ENCODE results near the gene OR2G6.
"Not testable (repeated sequence)": the region's sequence is repeated elsewhere in the genome, so short reads cannot be mapped to it uniquely, and the experiment has no call there.

The OR2G6 gene

GRCh38 chr1:248507773-248508172 lies at the start of gene OR2G6:
Gene OR2G6 (plus strand): TSS chr1:248508073. CDS start chr1:248521647, 13,574 bp downstream.
- H3K27me3 ChIP-seq (ENCODE audit: insufficient read depth, low read depth, severe bottlenecking); H3K9me3 ChIP-seq (ENCODE audit: severe bottlenecking); H3K4me3 ChIP-seq (ENCODE audit: low read depth, low read length); DNase-seq; H3K27ac ChIP-seq; H3K36me3 ChIP-seq: not testable (repeated sequence)

GRCh38 chr1:248459117-248459516 lies 48.8 kb upstream of the OR2G6 start:
- not testable (repeated sequence) for H3K4me3 ChIP-seq (ENCODE audit: low read depth, low read length); H3K9me3 ChIP-seq (ENCODE audit: severe bottlenecking); H3K36me3 ChIP-seq; DNase-seq; H3K27ac ChIP-seq
- peaks cover 22% of the 10 kb centered on the region for H3K27me3 ChIP-seq (ENCODE audit: insufficient read depth, low read depth, severe bottlenecking)

- no peak for TF ChIP-seq CTCF (IDR thresholded peaks at IDR 0.05; ENCODE audit: low read depth, low read length)
- DNase-seq, result no peak
- no peaks in the 10 kb centered on the region for H3K36me3 ChIP-seq
- H3K4me3 ChIP-seq (ENCODE audit: low read depth, low read length), result no peak overlapping the region
- H3K27ac ChIP-seq, result no peak overlapping the region
- peaks cover 39% of the 10 kb centered on the region for H3K27me3 ChIP-seq (ENCODE audit: insufficient read depth, low read depth, severe bottlenecking)
- H3K9me3 ChIP-seq (ENCODE audit: severe bottlenecking), result no peaks in the 10 kb centered on the region
Measured at GRCh38 chr1:248471154-248471553, 36.7 kb upstream of the OR2G6 start.

- not testable (repeated sequence) for DNase-seq; H3K9me3 ChIP-seq (ENCODE audit: severe bottlenecking); H3K27ac ChIP-seq; H3K4me3 ChIP-seq (ENCODE audit: low read depth, low read length); H3K36me3 ChIP-seq
- H3K27me3 ChIP-seq (ENCODE audit: insufficient read depth, low read depth, severe bottlenecking), result peaks cover 38% of the 10 kb centered on the region
Measured at GRCh38 chr1:248472111-248472510, 35.8 kb upstream of the OR2G6 start.

GRCh38 chr1:248473051-248473450 lies 34.8 kb upstream of the OR2G6 start, which contains the start of gene OR2T3:
Gene OR2T3 (plus strand): TSS chr1:248473351. CDS start chr1:248473351, 0 bp downstream.
- not testable (repeated sequence) for H3K4me3 ChIP-seq (ENCODE audit: low read depth, low read length); DNase-seq; H3K36me3 ChIP-seq; H3K27ac ChIP-seq; H3K9me3 ChIP-seq (ENCODE audit: severe bottlenecking)
- peaks cover 36% of the 10 kb centered on the region for H3K27me3 ChIP-seq (ENCODE audit: insufficient read depth, low read depth, severe bottlenecking)

- DNase-seq; H3K9me3 ChIP-seq (ENCODE audit: severe bottlenecking); H3K27ac ChIP-seq; H3K4me3 ChIP-seq (ENCODE audit: low read depth, low read length); H3K36me3 ChIP-seq: not testable (repeated sequence)
- peaks cover 24% of the 10 kb centered on the region for H3K27me3 ChIP-seq (ENCODE audit: insufficient read depth, low read depth, severe bottlenecking)
Measured at GRCh38 chr1:248475660-248476059, 32.2 kb upstream of the OR2G6 start.

- H3K36me3 ChIP-seq; H3K9me3 ChIP-seq (ENCODE audit: severe bottlenecking); H3K4me3 ChIP-seq (ENCODE audit: low read depth, low read length); DNase-seq; H3K27ac ChIP-seq: not testable (repeated sequence)
- peaks cover 12% of the 10 kb centered on the region for H3K27me3 ChIP-seq (ENCODE audit: insufficient read depth, low read depth, severe bottlenecking)
Measured at GRCh38 chr1:248481686-248482579, 25.9 kb upstream of the OR2G6 start.

- not testable (repeated sequence) for H3K9me3 ChIP-seq (ENCODE audit: severe bottlenecking); DNase-seq; H3K27me3 ChIP-seq (ENCODE audit: insufficient read depth, low read depth, severe bottlenecking); H3K4me3 ChIP-seq (ENCODE audit: low read depth, low read length); H3K27ac ChIP-seq; H3K36me3 ChIP-seq
Measured at GRCh38 chr1:248488289-248488688, 19.6 kb upstream of the OR2G6 start, which contains the start of gene OR2T5. Gene OR2T5 (plus strand): TSS chr1:248488589. CDS start chr1:248488589, 0 bp downstream.

- H3K9me3 ChIP-seq (ENCODE audit: severe bottlenecking); H3K4me3 ChIP-seq (ENCODE audit: low read depth, low read length); H3K36me3 ChIP-seq; DNase-seq; H3K27ac ChIP-seq; H3K27me3 ChIP-seq (ENCODE audit: insufficient read depth, low read depth, severe bottlenecking): not testable (repeated sequence)
Measured at GRCh38 chr1:248496661-248497060, 11.2 kb upstream of the OR2G6 start.

GRCh38 chr1:248500305-248501035 lies 7.4 kb upstream of the OR2G6 start:
- H3K27me3 ChIP-seq (ENCODE audit: insufficient read depth, low read depth, severe bottlenecking); H3K4me3 ChIP-seq (ENCODE audit: low read depth, low read length); DNase-seq; H3K27ac ChIP-seq; H3K36me3 ChIP-seq; H3K9me3 ChIP-seq (ENCODE audit: severe bottlenecking): not testable (repeated sequence)

GRCh38 chr1:248510217-248510616 lies 2.3 kb downstream of the OR2G6 start:
- not testable (repeated sequence) for H3K4me3 ChIP-seq (ENCODE audit: low read depth, low read length); DNase-seq; H3K9me3 ChIP-seq (ENCODE audit: severe bottlenecking); H3K27ac ChIP-seq; H3K27me3 ChIP-seq (ENCODE audit: insufficient read depth, low read depth, severe bottlenecking); H3K36me3 ChIP-seq
